WI38 (cell line): Measurements from ENCODE around the gene GRAP2.

Experiments used
- H3K4me3 ChIP-seq: 2 replicates; pipeline ENCODE4 v1.5.1; 2011; ENCODE audit warnings: low read depth, mild to moderate bottlenecking, control low read depth, low read length
- TF ChIP-seq, protein P1 (sequence below): IDR thresholded peaks from 2 replicates; pipeline ENCODE4 v1.5.1; 2012; ENCODE audit warnings: low read depth, mild to moderate bottlenecking, control low read depth, low read length

The GRAP2 gene

DNA sequence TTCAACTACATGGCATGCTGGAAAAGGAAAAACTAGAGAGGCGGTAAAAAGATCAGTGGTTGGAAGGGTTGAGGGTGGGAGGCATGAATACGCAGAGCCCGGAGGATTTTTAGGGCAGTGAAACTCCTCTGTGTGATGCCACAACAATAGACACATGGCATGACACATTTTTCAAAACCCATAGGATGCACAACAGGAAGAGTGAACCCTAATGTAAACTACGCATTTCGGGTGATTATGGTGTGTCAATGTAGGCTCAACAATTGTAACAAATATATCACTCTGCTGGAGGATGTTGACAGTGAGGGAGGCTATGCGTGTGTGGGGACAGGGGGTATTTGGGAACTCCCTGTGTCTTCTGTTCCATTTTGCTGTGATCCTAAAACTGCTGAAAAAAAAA is 78.2 kb downstream of the GRAP2 start:
- no peak overlapping the region for H3K4me3 ChIP-seq
- TF ChIP-seq, protein P1, sequence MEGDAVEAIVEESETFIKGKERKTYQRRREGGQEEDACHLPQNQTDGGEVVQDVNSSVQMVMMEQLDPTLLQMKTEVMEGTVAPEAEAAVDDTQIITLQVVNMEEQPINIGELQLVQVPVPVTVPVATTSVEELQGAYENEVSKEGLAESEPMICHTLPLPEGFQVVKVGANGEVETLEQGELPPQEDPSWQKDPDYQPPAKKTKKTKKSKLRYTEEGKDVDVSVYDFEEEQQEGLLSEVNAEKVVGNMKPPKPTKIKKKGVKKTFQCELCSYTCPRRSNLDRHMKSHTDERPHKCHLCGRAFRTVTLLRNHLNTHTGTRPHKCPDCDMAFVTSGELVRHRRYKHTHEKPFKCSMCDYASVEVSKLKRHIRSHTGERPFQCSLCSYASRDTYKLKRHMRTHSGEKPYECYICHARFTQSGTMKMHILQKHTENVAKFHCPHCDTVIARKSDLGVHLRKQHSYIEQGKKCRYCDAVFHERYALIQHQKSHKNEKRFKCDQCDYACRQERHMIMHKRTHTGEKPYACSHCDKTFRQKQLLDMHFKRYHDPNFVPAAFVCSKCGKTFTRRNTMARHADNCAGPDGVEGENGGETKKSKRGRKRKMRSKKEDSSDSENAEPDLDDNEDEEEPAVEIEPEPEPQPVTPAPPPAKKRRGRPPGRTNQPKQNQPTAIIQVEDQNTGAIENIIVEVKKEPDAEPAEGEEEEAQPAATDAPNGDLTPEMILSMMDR: no peak

DNA sequence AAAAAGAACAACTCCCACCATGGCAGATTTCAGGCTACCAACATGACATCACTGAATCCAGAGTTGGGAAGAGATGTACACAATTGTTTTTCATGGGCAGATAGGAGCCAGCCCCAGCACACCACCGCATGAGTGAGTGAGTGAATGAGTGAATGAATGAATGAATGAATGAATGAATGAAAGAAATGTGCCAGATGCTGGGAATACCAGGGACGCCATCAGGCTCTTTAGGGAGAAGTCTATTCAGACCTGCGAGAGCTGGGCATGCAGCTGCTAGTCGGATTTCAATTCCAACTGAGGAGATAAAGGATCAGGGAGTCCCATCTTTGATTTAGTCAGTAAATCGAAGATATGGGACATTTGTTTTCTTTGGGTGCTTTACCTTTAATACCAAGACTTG is 78.6 kb downstream of the GRAP2 start:
- TF ChIP-seq, protein P1: no peak
- H3K4me3 ChIP-seq: no peak overlapping the region

DNA sequence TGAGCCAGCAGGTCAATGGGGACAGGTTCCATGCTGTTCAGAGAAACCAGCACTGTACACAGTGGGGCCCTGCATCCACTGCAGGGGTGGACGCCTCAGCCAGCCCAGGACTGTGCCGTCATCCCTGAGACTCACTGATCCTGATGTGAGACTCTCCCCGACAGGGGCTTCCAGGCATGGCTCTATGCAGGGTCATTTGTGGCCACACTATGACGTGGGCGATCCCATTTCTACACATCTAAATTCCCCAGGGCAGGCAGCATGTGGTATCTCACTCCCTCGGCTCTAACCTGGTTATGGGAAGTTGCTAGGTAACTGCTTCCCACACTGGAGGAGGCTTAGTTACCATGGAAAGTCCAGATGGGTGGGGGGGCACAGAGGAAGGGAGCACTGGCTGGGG is 79.7 kb downstream of the GRAP2 start:
- no peak overlapping the region for H3K4me3 ChIP-seq
- TF ChIP-seq, protein P1: no peak

GRCh38 chr22:39983346-39983745 is 82.5 kb downstream of the GRAP2 start:
- H3K4me3 ChIP-seq: no peak overlapping the region
- TF ChIP-seq, protein P1: no peak

- TF ChIP-seq, protein P1: no peak
- no peak overlapping the region for H3K4me3 ChIP-seq
Measured at GRCh38 chr22:39984006-39984405, 83.1 kb downstream of the GRAP2 start.

- no peak overlapping the region for H3K4me3 ChIP-seq
- TF ChIP-seq, protein P1: no peak
Measured at GRCh38 chr22:39984746-39985145, 83.9 kb downstream of the GRAP2 start.

DNA sequence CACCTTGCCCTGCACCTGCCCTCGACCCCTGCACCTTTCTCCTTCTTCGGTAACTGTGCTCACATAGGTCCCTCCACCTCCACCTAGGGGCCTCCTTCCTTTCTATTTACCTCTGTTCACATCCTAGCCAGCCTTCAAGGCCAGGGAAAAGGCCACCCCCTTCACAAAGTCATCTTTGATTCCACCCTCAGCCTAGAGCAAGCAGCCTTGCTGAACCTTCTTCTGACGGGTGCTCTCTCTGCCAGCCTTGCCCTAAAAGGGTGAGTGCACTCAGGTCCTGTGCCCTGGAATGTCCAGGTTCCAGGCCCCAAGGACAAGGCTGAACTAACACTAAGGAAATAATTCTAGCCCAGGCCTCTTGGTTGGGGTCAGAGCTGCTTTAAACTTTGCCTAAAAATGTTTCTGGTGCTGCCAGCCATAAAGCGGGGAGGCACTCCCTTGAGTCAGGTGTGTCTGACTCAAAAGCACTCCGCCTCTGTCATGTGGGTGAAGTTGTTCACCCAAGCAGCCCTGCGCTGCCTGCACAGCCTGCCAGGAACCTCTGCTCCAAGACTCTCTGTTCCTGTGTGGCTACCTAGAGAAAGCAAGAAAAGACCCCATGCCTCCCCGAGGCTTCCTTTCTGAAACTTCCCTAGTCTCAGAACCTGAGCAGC is 84.6 kb downstream of the GRAP2 start:
- H3K4me3 ChIP-seq: no peak overlapping the region
- TF ChIP-seq, protein P1: no peak
